Iris pigment epithelial cell (primary cell): Measurements from ENCODE around the gene CDK5RAP3.
"Not testable (repeated sequence)": the region's sequence is repeated elsewhere in the genome, so short reads cannot be mapped to it uniquely, and the experiment has no call there.

Source experiments
- DNase-seq: peaks from one replicate; pipeline ENCODE4 v3.0.0-alpha.2; 2011; ENCODE audit warnings: low read depth

Gene CDK5RAP3

GRCh38 chr17:47975189-47975822, 4.4 kb downstream of the CDK5RAP3 start:
- no peak for DNase-seq

- no peak for DNase-seq
Observed at GRCh38 chr17:47975823-47976205, 4.9 kb downstream of the CDK5RAP3 start.

DNA sequence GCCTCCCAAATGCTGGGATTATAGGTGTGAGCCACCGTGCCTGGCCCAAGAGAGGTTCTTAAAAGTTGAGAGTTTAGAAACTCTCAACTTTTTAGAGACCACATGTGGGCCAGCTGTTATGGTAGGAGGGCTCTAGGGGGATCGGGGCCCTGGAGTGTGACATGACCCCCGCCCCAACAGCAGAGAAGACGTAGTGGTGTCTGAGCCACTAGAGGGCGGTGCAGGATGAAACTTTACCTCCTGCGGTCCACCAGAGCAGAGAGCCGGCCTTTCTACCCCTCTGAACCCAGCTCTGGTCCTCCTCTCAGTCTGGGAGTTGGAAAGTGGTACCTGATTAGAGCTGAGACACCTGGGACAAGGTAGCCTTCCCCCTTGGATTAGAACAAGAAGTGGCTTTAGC, 7.4 kb downstream of the CDK5RAP3 start:
- peak; percentile 50 for DNase-seq

DNA sequence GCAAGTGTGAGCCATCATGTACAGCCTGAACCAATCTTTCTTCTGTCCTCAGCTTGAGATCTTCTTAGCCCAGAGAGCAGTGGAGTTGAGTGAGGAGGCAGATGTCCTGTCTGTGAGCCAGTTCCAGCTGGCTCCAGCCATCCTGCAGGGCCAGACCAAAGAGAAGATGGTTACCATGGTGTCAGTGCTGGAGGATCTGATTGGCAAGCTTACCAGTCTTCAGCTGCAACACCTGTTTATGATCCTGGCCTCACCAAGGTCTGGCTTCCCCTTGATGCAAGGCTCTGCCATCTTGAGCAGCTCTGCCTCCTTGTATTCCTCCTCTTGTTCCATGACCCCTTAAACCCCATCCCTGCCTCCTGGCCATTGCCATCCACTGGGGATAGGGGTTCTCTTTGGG, 9.6 kb downstream of the CDK5RAP3 start:
- no peak for DNase-seq

GRCh38 chr17:47981462-47981861, 10.5 kb downstream of the CDK5RAP3 start:
- no peak for DNase-seq

DNA sequence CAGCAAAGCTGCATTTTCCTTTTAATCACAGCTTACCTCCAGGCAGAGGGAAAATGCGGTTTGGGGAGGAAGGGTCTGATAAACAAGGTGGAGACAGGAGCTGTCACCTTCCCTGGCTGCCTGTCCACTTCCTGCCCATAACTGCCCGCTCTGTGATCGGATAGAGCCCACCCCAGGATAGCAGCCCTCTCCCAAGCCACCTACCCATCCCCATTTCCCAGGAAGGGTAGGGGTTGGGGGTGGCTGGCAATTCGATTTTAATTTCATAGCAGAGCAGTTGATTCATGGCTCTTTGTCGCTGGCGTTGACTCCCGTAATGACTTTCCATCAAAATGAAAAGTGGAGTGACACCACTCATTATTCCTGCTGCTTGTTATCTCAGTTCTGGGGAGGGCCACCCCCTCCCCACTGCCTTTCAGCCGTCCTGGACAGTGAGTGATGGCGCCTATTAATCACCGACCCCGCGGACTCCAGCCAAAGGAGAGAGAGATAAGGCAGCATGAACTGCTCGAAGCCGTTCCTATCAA, 11.2 kb downstream of the CDK5RAP3 start:
- no peak for DNase-seq

DNA sequence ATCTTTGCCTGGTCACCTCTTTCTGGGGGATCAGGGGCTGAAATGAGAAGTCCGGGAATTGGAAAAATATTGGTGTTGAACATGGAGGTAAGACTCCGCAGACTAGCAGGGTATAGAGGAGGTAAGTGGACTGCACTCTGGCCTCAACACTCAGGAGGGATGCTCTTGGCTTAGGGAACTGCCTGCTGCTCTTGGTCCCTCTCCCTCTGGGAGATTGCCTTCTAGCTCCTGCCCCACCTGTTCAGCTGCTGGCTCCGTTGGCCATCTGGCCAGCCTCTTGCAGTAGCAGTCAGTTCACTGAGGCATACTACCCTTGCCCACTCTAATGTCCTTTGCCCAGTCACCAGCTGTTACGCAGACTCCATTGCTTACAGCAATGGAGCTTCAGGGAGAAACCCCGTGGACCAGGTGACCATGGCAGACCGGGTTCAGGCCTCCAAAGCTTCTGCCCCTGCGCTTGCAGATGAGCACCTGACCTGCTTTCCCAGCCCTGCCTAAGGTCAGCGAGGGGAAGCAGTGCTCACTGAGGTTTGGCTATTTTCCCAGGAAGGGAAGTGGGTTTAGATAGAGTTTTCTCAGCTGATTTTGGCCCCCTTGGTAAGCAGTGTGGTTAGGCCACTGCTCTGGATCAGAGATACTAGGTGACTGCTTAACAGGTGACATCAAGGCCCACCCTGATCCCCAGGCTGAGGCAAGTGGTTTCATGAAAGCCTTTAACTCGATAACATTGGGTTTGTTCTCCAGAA, 11.9 kb downstream of the CDK5RAP3 start:
- DNase-seq: no peak

GRCh38 chr17:47983492-47984223, 12.7 kb downstream of the CDK5RAP3 start:
- no peak for DNase-seq

GRCh38 chr17:47986520-47986919, 15.6 kb downstream of the CDK5RAP3 start:
- DNase-seq: no peak

DNA sequence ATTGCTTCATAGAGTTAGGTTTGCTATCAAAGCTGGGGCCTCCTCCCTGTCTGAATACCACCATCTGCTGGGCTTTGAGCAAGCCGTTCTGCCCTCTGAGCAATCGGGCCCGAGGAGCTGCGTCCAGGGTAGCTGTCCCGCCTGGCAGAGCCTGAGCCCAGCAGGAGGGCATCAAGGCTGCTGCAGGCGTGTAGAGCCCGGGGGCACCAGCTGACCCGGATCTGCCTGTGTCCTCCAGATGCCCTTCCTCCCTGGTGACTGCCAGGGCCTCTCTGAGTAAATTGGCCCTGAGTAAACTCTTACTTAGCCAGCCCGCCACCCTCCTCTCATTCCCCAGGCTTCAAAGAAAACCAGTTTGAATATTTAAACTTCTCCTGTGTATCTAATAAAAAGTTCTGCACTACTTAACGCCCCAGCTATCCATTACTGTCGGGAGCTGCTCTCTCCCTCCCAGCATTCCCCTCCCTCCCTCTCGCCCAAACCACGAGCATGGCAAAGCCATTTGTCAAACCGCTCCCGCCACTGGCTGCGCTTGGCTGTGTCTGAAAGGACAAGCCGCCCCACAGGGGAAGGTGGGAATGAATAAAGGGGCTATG, 16.4 kb downstream of the CDK5RAP3 start:
- DNase-seq: no peak

DNA sequence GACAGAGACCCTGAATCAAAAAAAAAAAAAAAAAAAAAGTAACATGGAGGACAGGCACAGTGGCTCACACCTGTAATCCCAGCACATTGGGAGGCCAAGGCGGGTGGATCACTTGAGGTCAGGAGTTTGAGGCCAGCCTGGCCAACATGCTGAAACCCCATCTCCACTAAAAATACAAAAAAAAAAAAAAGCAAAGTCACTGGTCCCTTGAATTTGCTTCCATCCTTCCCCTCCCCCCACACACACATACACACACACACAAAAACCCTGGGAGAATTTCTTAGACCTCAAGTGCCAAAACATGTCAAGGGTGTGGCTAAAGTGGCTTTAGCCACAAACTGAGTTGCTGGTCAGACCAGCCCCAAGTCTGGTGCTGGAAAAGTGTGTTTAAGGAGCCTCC, 17.5 kb downstream of the CDK5RAP3 start:
- not testable (repeated sequence) for DNase-seq

DNA sequence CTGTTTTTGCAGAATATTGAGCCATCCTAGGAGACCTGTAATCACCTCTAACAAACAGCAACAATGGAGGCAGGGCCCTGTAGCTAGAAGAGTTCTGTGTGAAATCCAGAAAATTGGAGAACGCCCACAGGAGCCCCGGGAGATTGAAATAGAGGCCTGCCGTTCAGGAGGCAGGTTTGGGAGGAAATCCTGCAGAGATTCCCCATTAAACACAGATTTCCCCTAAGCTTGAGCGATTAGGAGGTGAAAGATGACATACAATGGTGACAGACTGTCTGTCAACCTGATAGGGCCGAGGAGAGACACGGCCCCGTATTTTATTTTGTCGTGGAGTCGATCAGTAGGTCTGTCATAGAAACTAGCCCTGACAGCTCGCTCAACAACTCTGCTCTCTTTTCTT, 18.2 kb downstream of the CDK5RAP3 start:
- DNase-seq: no peak

DNA sequence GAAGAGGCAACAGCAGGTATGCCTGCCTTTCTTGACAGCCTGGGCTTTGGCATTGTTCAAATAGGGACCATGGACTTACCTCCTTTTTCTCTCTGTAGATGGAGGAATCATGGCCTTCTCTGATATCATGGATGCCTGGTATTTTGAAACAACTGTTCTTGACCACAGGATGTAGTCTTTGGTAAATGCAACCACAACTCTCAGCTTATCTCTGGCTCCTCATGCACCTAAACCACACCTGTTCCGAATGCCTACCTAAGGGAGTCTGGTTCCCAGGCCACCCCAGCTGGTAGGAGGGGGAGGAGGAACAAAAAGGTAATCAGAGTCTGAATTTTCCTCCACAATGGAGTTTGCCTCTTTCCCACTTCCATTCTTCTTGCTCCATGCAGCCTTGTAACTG, 18.8 kb downstream of the CDK5RAP3 start:
- DNase-seq: no peak

GRCh38 chr17:47990962-47991731, 20.2 kb downstream of the CDK5RAP3 start:
- no peak for DNase-seq

DNA sequence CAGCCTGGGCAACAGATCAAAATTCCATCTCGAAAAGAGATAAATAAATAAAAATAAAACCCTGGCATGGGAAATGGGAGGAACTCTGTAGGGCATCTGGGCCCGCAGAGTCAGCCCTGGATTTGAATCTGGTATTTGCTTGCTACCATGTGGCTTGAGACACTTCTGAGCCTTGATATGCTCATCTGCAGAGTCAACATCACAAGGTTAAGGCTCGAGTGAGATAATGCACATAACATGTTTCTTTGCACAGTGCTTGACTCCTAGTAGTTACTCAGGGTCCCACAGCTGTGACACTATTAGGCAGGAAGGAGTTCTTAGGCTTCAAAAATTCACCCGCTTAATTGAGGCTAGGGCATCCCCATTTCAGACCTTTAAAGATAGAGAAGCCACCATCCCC, 21.3 kb downstream of the CDK5RAP3 start:
- no peak for DNase-seq

GRCh38 chr17:47993031-47993564, 22.2 kb downstream of the CDK5RAP3 start:
- DNase-seq: no peak

DNA sequence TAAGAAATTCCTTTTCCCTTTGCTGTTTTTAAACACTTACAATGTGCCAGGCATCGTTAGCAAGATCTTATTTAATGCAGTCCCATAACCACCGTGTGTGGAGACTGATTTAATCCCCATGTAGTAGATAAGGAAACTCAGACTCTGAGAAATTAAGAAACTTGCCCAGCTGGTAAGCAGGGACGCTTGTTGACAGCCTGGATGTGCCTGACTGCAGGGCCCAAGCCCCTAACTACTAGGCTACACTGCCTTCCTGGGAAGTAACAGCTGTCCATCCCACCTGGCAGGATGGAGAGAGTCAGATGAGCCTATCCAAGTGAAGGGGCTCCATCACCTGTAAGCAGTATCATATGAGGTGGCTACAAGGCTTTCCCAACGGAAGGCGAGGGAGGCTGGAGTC, 23.1 kb downstream of the CDK5RAP3 start:
- DNase-seq: no peak

DNA sequence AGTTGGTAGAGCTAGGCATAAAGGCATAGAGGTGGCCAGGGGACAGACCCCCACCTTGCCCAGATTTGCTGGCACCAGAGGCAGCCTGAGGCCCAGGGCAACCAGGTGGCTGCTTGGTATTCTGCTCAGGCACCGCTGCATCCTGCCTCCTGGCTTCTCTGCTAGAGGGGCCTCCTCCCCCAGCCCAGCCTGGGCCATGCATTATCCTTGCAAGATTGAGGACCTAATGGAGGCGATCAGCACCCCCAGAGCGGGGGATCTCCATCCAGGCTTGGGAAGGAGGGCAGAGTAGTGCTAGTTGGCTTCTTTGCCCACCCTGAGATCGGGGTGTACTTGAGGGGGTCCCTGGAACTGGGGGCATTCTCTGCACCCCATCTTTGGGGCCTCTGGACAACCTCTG, 23.8 kb downstream of the CDK5RAP3 start:
- no peak for DNase-seq

- DNase-seq: no peak
Observed at GRCh38 chr17:47995241-47995935, 24.5 kb downstream of the CDK5RAP3 start.

DNA sequence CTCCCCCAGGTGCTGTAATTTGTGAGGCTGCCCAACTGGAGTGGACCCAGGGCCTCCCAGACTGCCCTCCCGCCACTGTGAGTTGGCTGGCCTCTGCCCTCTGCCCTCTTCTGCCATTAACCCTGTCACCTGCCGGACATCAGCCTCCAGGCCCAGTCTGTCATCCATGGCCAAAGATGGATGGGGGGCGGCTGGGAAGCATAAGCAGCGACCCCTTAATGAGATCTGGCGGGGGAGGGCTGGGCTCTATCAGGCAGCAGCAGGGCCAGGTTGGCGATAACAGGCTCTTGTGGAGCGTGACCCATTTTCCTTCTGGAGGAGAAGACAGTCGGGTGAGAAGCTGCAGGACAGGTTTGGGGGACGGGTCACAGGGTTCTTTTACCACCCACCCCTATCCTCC, 25.3 kb downstream of the CDK5RAP3 start:
- DNase-seq: no peak

DNA sequence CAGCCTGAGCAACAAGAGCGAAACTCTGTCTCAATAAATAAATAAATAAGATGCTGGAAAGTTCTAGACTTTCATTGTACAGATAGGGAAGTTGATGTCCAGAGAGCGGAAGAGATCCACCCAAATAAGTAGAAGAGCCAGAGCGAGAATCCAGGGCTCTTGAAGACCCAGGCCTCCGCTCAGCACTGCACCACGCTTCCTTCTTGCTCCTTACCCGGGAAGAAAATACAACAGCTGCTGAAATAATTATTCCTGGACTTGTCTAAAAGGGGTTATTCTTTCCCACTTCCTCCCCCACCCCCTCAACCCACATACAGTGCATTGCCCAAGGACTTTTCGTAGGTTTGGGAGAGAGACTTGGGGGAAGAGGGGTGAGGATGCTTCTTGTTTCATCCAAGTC, 26.7 kb downstream of the CDK5RAP3 start:
- DNase-seq: no peak
